Tibial nerve (tissue), 3 donors: ENCODE data around the gene WDR31.
"Not testable (repeated sequence)": the region's sequence is repeated elsewhere in the genome, so short reads cannot be mapped to it uniquely, and the experiment has no call there.

ENCODE experiments used
- CTCF ChIP-seq, 5 experiments: fragments of 200-600 bp in 3 of 5; fragments of 450-650 bp in 2 of 5; sonication (generic) in 3 of 5; IDR thresholded peaks; one replicate each; pipeline ENCODE4 v1.5.1; 2016 to 2019; ENCODE audit warnings: antibody characterized with exemption in 5 of 5, mild to moderate bottlenecking in 3 of 5, moderate library complexity in 2 of 5
- POLR2A ChIP-seq, 2 donors: fragments of 450-650 bp; IDR thresholded peaks; one replicate each; pipeline ENCODE4 v1.6.1; 2017; ENCODE audit warnings: antibody characterized with exemption in 2 of 2, mild to moderate bottlenecking in 2 of 2, moderate library complexity in 2 of 2

- TF ChIP-seq CTCF, POLR2A (IDR thresholded peaks at IDR 0.05): not testable (repeated sequence)
Measured at GRCh38 chr9:113296247-113296646, 43.8 kb downstream of the WDR31 start.
